SK-N-SH (cell line): ENCODE measurements around the gene CYP8B1. TPM values are rescaled to one million over a fixed set of nuclear protein-coding genes. Genes with fewer than 3 reads are reported as not detected.

ENCODE experiments used
- CTCF ChIA-PET: fragments of 300-600, 350-600 bp; formaldehyde crosslinking; extraction: SDS; loops from one replicate; lab custom pipeline; 2021; lab: Yijun Ruan, JAX
- POLR2A ChIA-PET: fragments of 350-600 bp; sonication (Branson Sonifier 250); formaldehyde crosslinking; extraction: SDS; loops from one replicate; lab custom pipeline; 2020; ENCODE audit warnings: antibody characterized with exemption, inconsistent platforms; lab: Yijun Ruan, JAX
- DNase-seq: peaks from one replicate; pipeline ENCODE4 v3.0.0; 2012
- H2AFZ ChIP-seq: fragments of 200-600 bp; sonication (generic); 2 replicates; pipeline ENCODE4 v1.8.1; 2016; ENCODE audit warnings: antibody characterized with exemption, mild to moderate bottlenecking, low read depth
- H3F3A ChIP-seq: fragments of 200-600 bp; sonication (generic); replicated peaks from 2 replicates; pipeline ENCODE3; 2016; ENCODE audit warnings: antibody characterized with exemption, mild to moderate bottlenecking; ENCODE audit not compliant: insufficient read depth
- H3K27ac ChIP-seq, 2 experiments: fragments of 200-500 bp in 1 of 2; fragments of 200-600 bp in 1 of 2; sonication (Bioruptor generic) in 1 of 2; sonication (generic), shearing (Covaris generic) in 1 of 2; 2 replicates each; pipeline versions ENCODE4 v1.5.1 to v1.6.1; 2014 to 2016; ENCODE audit warnings: low read depth in 2 of 2, inconsistent platforms in 1 of 2, low read length in 1 of 2, mild to moderate bottlenecking in 1 of 2, mixed read lengths in 1 of 2
- H3K27me3 ChIP-seq: fragments of 200-600 bp; sonication (generic), shearing (Covaris generic); 2 replicates; pipeline ENCODE4 v1.6.1; 2016; ENCODE audit warnings: mixed run types; ENCODE audit not compliant: insufficient read depth
- H3K36me3 ChIP-seq, 2 experiments: fragments of 200-500 bp in 1 of 2; fragments of 200-600 bp in 1 of 2; sonication (Bioruptor generic) in 1 of 2; sonication (generic) in 1 of 2; replicated peaks in 1 of 2; 2 replicates each; pipeline versions ENCODE3 to v1.5.1; 2014 to 2016; ENCODE audit warnings: low read length in 1 of 2, mild to moderate bottlenecking in 1 of 2; ENCODE audit not compliant: insufficient read depth in 2 of 2, control insufficient read depth in 1 of 2
- H3K4me1 ChIP-seq, 2 experiments: fragments of 200-500 bp in 1 of 2; fragments of 200-600 bp in 1 of 2; sonication (Bioruptor generic) in 1 of 2; sonication (generic), shearing (Covaris generic) in 1 of 2; 2 replicates each; pipeline versions ENCODE4 v1.5.1 to v1.6.1; 2014 to 2016; ENCODE audit warnings: low read depth in 1 of 2, low read length in 1 of 2, mixed run types in 1 of 2; ENCODE audit not compliant: insufficient read depth in 2 of 2, control insufficient read depth in 1 of 2
- H3K4me2 ChIP-seq: fragments of 200-600 bp; sonication (generic), shearing (Covaris generic); 2 replicates; pipeline ENCODE4 v1.6.1; 2017; ENCODE audit warnings: mixed run types
- H3K4me3 ChIP-seq, 2 experiments: fragments of 200-500 bp in 1 of 2; fragments of 200-600 bp in 1 of 2; sonication (Bioruptor generic) in 1 of 2; sonication (generic), shearing (Covaris generic) in 1 of 2; 2 replicates each; pipeline versions ENCODE4 v1.5.1 to v1.8.1; 2014 to 2016; ENCODE audit warnings: low read depth in 2 of 2, inconsistent platforms in 1 of 2, low read length in 1 of 2, mild to moderate bottlenecking in 1 of 2, mixed read lengths in 1 of 2, moderate library complexity in 1 of 2
- H3K79me2 ChIP-seq: fragments of 200-600 bp; sonication (generic); 2 replicates; pipeline ENCODE4 v1.8.1; 2017; ENCODE audit warnings: mild to moderate bottlenecking; ENCODE audit not compliant: insufficient read depth
- H3K9ac ChIP-seq: fragments of 200-600 bp; sonication (generic); 2 replicates; pipeline ENCODE4 v1.6.1; 2017; ENCODE audit warnings: mixed run types
- H3K9me2 ChIP-seq: fragments of 200-600 bp; sonication (generic); 2 replicates; pipeline ENCODE4 v1.6.1; 2017; ENCODE audit warnings: mixed run types
- H3K9me3 ChIP-seq: fragments of 200-600 bp; sonication (generic); 2 replicates; pipeline ENCODE4 v1.6.1; 2017; ENCODE audit warnings: mixed run types, mild to moderate bottlenecking, moderate library complexity
- H4K20me1 ChIP-seq: fragments of 200-600 bp; sonication (generic); 2 replicates; pipeline ENCODE4 v1.6.1; 2017; ENCODE audit warnings: mild to moderate bottlenecking, mixed run types; ENCODE audit not compliant: insufficient read depth
- CHD2 ChIP-seq: fragments of 150-350 bp; IDR thresholded peaks from 2 replicates; pipeline ENCODE4 v1.6.1; 2018; ENCODE audit warnings: low read length; ENCODE audit not compliant: partially characterized antibody
- CTCF ChIP-seq: fragments of 200-600 bp; sonication (generic); IDR thresholded peaks from 2 replicates; pipeline ENCODE4 v1.6.1; 2017; ENCODE audit warnings: antibody characterized with exemption, mild to moderate bottlenecking, moderate library complexity
- FOSL2 ChIP-seq: IDR thresholded peaks from 2 replicates; pipeline ENCODE4 v1.4.0; 2012; ENCODE audit warnings: low read depth, mild to moderate bottlenecking, moderate library complexity, borderline replicate concordance
- FOXJ3 ChIP-seq: sonication (generic); formaldehyde crosslinking; IDR thresholded peaks from 2 replicates; pipeline ENCODE4 v1.5.1; 2020; ENCODE audit warnings: mild to moderate bottlenecking, missing genetic modification reagents
- GABPA ChIP-seq: IDR thresholded peaks from 2 replicates; pipeline ENCODE4 v1.4.0; 2012; ENCODE audit warnings: low read depth, mild to moderate bottlenecking
- GATA2 ChIP-seq: sonication (generic); formaldehyde crosslinking; IDR thresholded peaks from 2 replicates; pipeline ENCODE4 v1.5.0; 2020; ENCODE audit warnings: mild to moderate bottlenecking, missing genetic modification reagents
- JUND ChIP-seq: IDR thresholded peaks from 2 replicates; pipeline ENCODE4 v1.4.0; 2012
- MXI1 ChIP-seq: IDR thresholded peaks from 2 replicates; pipeline ENCODE4 v1.6.1; 2012; ENCODE audit warnings: mild to moderate bottlenecking, low read depth, low read length, improper control_type of control experiment
- NFIC ChIP-seq: IDR thresholded peaks from 2 replicates; pipeline ENCODE4 v1.4.0; 2012; ENCODE audit warnings: borderline replicate concordance
- PBX3 ChIP-seq: IDR thresholded peaks from 2 replicates; pipeline ENCODE4; 2012
- RAD21 ChIP-seq: IDR thresholded peaks from 2 replicates; pipeline ENCODE4 v1.6.1; 2012; ENCODE audit warnings: mild to moderate bottlenecking, low read length
- RCOR1 ChIP-seq: fragments of 150-350 bp; IDR thresholded peaks from 2 replicates; pipeline ENCODE4 v1.6.1; 2017; ENCODE audit warnings: antibody characterized with exemption, low read length
- RFX5 ChIP-seq: IDR thresholded peaks from 2 replicates; pipeline ENCODE4 v1.6.1; 2012; ENCODE audit warnings: mild to moderate bottlenecking, improper control_type of control experiment, low read length
- SMC3 ChIP-seq: IDR thresholded peaks from 2 replicates; pipeline ENCODE4 v1.6.1; 2012; ENCODE audit warnings: low read depth, low read length, improper control_type of control experiment
- TAF1 ChIP-seq: IDR thresholded peaks from 2 replicates; pipeline ENCODE4 v1.6.1; 2012; ENCODE audit warnings: low read depth, mild to moderate bottlenecking, low read length, moderate library complexity, borderline replicate concordance
- TEAD4 ChIP-seq: IDR thresholded peaks from 2 replicates; pipeline ENCODE4 v1.4.0; 2012; ENCODE audit warnings: mild to moderate bottlenecking, borderline replicate concordance; ENCODE audit not compliant: insufficient read depth
- USF1 ChIP-seq: IDR thresholded peaks from 2 replicates; pipeline ENCODE4 v1.4.0; 2012; ENCODE audit warnings: low read depth, borderline replicate concordance
- USF2 ChIP-seq: fragments of 150-350 bp; IDR thresholded peaks from 2 replicates; pipeline ENCODE4 v1.6.1; 2017; ENCODE audit warnings: antibody characterized with exemption, low read length, low read depth, borderline replicate concordance
- WGBS: methylation state at CpG from one replicate; pipeline ENCODE4 v1.1.6; 2017; ENCODE audit warnings: low lambda C conversion rate; 5-methylcytosine and 5-hydroxymethylcytosine counted together
- polyA plus RNA-seq, 3 experiments: library from polyadenylated mRNA; depleted of rRNA; stranded (reverse); fragments of >200 nt; gene quantifications; 2 replicates each; pipeline ENCODE4 v1.2.3, GENCODE V29; 2012

Gene CYP8B1
- polyA plus RNA-seq, 1 of the 3 experiments (the other 2 are of a cell fraction), result not detected

GRCh38 chr3:42830437-42831320 lies 45.0 kb downstream of the CYP8B1 start:
- Histone ChIP-seq H4K20me1 (no peaks in the 10 kb centered on the region), H3K9me3 (no peaks in the 10 kb centered on the region), H3K4me2 (no peak overlapping the region), H3K4me1 (peaks cover 0 to 3% of the 10 kb centered on the region in 2 experiments; a peak in 2 of 4 replicates), H2AFZ (0 out of 2 replicates have a peak overlapping the region, but pooled peaks have one; percentile 9), H3K36me3 (no peaks in the 10 kb centered on the region), H3F3A (no peaks in the 10 kb centered on the region), H3K9me2 (no peaks in the 10 kb centered on the region), H3K4me3 (peak overlapping the region in 1 of 2 experiments; percentile 28; a peak in 1 of 4 replicates), H3K79me2 (no peaks in the 10 kb centered on the region), H3K9ac (no peak overlapping the region), H3K27ac (no peak overlapping the region), H3K27me3 (no peaks in the 10 kb centered on the region; the same call in 1 of the 2 replicates)
- peak; percentile 34 for DNase-seq
- peak; percentile 43; the same call in 1 of the 2 replicates for TF ChIP-seq SMC3
- TF ChIP-seq RAD21, result peak; percentile 83
- TF ChIP-seq CHD2, result no peak
- no peak for TF ChIP-seq USF2
- no peak for TF ChIP-seq TEAD4
- no peak for TF ChIP-seq RCOR1
- no peak for TF ChIP-seq JUND
- peak; percentile 55 for TF ChIP-seq CTCF
- WGBS, result 40% methylated on average over 7 of the region's 7 CpGs
- CTCF ChIA-PET, result interaction anchor here (0.7 to 3.6 kb wide), 41 partner anchors 9 to 711 kb away, joined by 3 to 63 read pairs (median 5); partner anchors contain the start of gene CYP8B1
- POLR2A ChIA-PET, result no interaction called here

- no peaks in the 10 kb centered on the region for H3K9me2 ChIP-seq
- H4K20me1 ChIP-seq, result no peaks in the 10 kb centered on the region
- no peaks in the 10 kb centered on the region for H3K9me3 ChIP-seq
- DNase-seq, result no peak
- peaks cover 0 to 3% of the 10 kb centered on the region in 2 experiments; a peak in 2 of 4 replicates for H3K4me1 ChIP-seq
- H3K27me3 ChIP-seq, result no peaks in the 10 kb centered on the region; the same call in 1 of the 2 replicates
- CTCF ChIA-PET, result interaction anchor here (0.6 to 3.6 kb wide), 31 partner anchors 9 to 710 kb away, joined by 3 to 63 read pairs (median 5); partner anchors contain the start of gene CYP8B1
- no peak overlapping the region for H2AFZ ChIP-seq
- H3K4me2 ChIP-seq, result no peak overlapping the region
- H3F3A ChIP-seq, result no peaks in the 10 kb centered on the region
- H3K4me3 ChIP-seq, result no peak overlapping the region
- H3K79me2 ChIP-seq, result no peaks in the 10 kb centered on the region
- POLR2A ChIA-PET, result no interaction called here
- WGBS, result 63% methylated on average over 5 of the region's 5 CpGs
- H3K27ac ChIP-seq, result no peak overlapping the region
- H3K9ac ChIP-seq, result no peak overlapping the region
- no peaks in the 10 kb centered on the region for H3K36me3 ChIP-seq
- TF ChIP-seq USF1, result no peak
- TF ChIP-seq RFX5, result no peak
- no peak for TF ChIP-seq GATA2
- no peak for TF ChIP-seq FOSL2
- no peak for TF ChIP-seq MXI1
- TF ChIP-seq PBX3, result no peak
- TF ChIP-seq TAF1, result no peak
- no peak for TF ChIP-seq NFIC
- no peak for TF ChIP-seq FOXJ3 (CRISPR knock-in tag)
- TF ChIP-seq GABPA, result no peak
- TF ChIP-seq CTCF, result no peak
Observed at GRCh38 chr3:42829628-42830436, 45.8 kb downstream of the CYP8B1 start.
